ENCODE data around the gene RASSF6. TPM values are rescaled to one million over a fixed set of nuclear protein-coding genes. Genes with fewer than 3 reads are reported as not detected.

RASSF6 gene
- total and polyA plus RNA-seq, 2 experiments from 2014 or later: not detected

- H3F3A ChIP-seq (ENCODE audit: insufficient read depth): no peaks in the 10 kb centered on the region
These were observed 97.1 kb downstream of the RASSF6 start for GRCh38 chr4:73523126-73523525.

More at GRCh38 chr4:73523126-73523525, 97.1 kb downstream of the RASSF6 start:
- no peak overlapping the region for H2AFZ ChIP-seq
- H3K4me1 ChIP-seq (ENCODE audit: insufficient read depth): peaks cover 8% of the 10 kb centered on the region; the same call in 1 of the 2 replicates
- H3K9ac ChIP-seq: no peak overlapping the region
- in situ Hi-C loops (cut with MboI): no loop called here
- H3K27me3 ChIP-seq (replicated peaks; ENCODE audit: insufficient read depth): no peaks in the 10 kb centered on the region; the same call in 1 of the 2 replicates
- no peaks in the 10 kb centered on the region for H4K20me1 ChIP-seq (ENCODE audit: insufficient read depth)
- H3K9me3 ChIP-seq (ENCODE audit: low read depth): no peaks in the 10 kb centered on the region
- no peaks in the 10 kb centered on the region for H3K79me2 ChIP-seq (ENCODE audit: insufficient read depth)
- TF ChIP-seq EZH2 (IDR thresholded peaks at IDR 0.05; ENCODE audit: insufficient read depth, poor library complexity, severe bottlenecking) (no peak), EZH2phosphoT487 (IDR thresholded peaks at IDR 0.05; ENCODE audit: insufficient read depth, low read depth) (no peak)
- H3K9me2 ChIP-seq (ENCODE audit: insufficient read depth): no peaks in the 10 kb centered on the region
- WGBS, 2 experiments (ENCODE audit: low coverage in 1 of 2, low lambda C conversion rate in 2 of 2, missing lambda C conversion rate in 2 of 2): 36 to 43% methylated on average over 2 of the region's 2 CpGs
- H3K27ac ChIP-seq: no peak overlapping the region
- no peak for DNase-seq
- no peak overlapping the region for H3K4me3 ChIP-seq
- H3K36me3 ChIP-seq (ENCODE audit: low read depth): no peaks in the 10 kb centered on the region
- H3K4me2 ChIP-seq (ENCODE audit: unreplicated experiment): no peak overlapping the region

Small RNAs within 50 kb of the gene (small RNA-seq; reads per million reads assigned to genes)
- gene AC074250.1 (ENCODE audit: low read depth, low replicate concordance): not detected

Other genes starting within 250 kb of the RASSF6 start
- gene ALB, start 216.1 kb downstream of the RASSF6 start, total RNA-seq (2014; rRNA removed; shearing (Covaris generic)): not detected in 2 replicates
- not detected in 2 replicates for gene ALB, start 216.1 kb downstream of the RASSF6 start, polyA plus RNA-seq (2016; fragmentation: Nextera tagmentation; extraction: Ambion mirVana)
- gene AFP, start 184.2 kb downstream of the RASSF6 start, total RNA-seq (2014; rRNA removed; shearing (Covaris generic)): not detected in 2 replicates
- gene AFP, start 184.2 kb downstream of the RASSF6 start, polyA plus RNA-seq (2016; fragmentation: Nextera tagmentation; extraction: Ambion mirVana): 0.96 and 0.98 TPM in 2 replicates
- gene AFM, start 138.7 kb downstream of the RASSF6 start, total RNA-seq (2014; rRNA removed; shearing (Covaris generic)): not detected in 2 replicates
- not detected in 2 replicates for gene AFM, start 138.7 kb downstream of the RASSF6 start, polyA plus RNA-seq (2016; fragmentation: Nextera tagmentation; extraction: Ambion mirVana)
- gene CXCL8, start 120.1 kb upstream of the RASSF6 start, total RNA-seq (2014; rRNA removed; shearing (Covaris generic)): 20.0 TPM in 2 replicates
- gene CXCL8, start 120.1 kb upstream of the RASSF6 start, polyA plus RNA-seq (2016; fragmentation: Nextera tagmentation; extraction: Ambion mirVana): 15.5 and 15.9 TPM in 2 replicates
- gene CXCL6, start 216.2 kb upstream of the RASSF6 start, total RNA-seq (2014; rRNA removed; shearing (Covaris generic)): 8.1 and 13.5 TPM in 2 replicates
- gene CXCL6, start 216.2 kb upstream of the RASSF6 start, polyA plus RNA-seq (2016; fragmentation: Nextera tagmentation; extraction: Ambion mirVana): 16.3 and 17.9 TPM in 2 replicates
- gene PF4V1, start 232.9 kb upstream of the RASSF6 start, total RNA-seq (2014; rRNA removed; shearing (Covaris generic)): 13.8 TPM in 1 of 2 replicates, not detected in the other
- gene PF4V1, start 232.9 kb upstream of the RASSF6 start, polyA plus RNA-seq (2016; fragmentation: Nextera tagmentation; extraction: Ambion mirVana): 6.5 and 8.1 TPM in 2 replicates
- gene CXCL1, start 249.0 kb upstream of the RASSF6 start, total RNA-seq (2014; rRNA removed; shearing (Covaris generic)): 12.9 and 14.8 TPM in 2 replicates
- gene CXCL1, start 249.0 kb upstream of the RASSF6 start, polyA plus RNA-seq (2016; fragmentation: Nextera tagmentation; extraction: Ambion mirVana): 12.6 and 13.9 TPM in 2 replicates